ENCODE results near the gene STX8.

STX8 gene

DNA sequence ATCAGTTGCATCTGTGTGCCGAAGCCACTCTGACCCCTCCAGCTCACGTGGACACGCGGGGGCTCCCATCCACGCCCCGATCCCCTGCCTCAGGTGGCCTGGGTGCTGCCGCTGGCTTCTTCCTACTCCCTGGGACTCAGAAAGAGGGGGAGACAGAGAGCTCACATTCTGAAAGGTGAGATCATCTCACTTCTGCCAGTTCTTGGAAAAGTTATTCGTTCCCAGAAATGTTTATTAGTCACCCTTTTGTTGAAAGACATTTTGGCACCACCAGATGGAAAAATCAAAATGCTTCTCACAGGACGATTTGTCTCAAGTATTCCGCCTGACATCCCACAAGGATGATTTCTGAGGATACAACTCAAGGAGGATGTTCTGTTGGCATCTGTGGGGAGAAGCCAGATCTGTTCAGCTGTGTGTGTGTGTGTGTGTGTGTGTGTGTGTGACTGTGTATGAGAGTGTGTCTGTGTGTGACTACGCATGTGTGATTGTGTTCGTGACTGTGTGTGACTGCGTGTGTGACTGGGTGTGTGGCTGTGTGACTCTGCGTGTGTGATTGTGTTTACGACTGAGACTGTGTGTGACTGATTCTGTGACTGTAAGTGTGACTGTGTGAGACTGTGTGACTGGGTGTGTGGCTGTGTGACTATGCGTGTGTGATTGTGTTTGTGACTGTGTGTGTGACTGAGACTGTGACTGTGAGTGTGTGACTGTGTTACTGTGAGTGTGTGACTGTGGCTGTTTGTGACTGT, 347.0 kb downstream of the STX8 start:
- DNase-seq (ENCODE audit: low read depth in 2 of 2): no peak

DNA sequence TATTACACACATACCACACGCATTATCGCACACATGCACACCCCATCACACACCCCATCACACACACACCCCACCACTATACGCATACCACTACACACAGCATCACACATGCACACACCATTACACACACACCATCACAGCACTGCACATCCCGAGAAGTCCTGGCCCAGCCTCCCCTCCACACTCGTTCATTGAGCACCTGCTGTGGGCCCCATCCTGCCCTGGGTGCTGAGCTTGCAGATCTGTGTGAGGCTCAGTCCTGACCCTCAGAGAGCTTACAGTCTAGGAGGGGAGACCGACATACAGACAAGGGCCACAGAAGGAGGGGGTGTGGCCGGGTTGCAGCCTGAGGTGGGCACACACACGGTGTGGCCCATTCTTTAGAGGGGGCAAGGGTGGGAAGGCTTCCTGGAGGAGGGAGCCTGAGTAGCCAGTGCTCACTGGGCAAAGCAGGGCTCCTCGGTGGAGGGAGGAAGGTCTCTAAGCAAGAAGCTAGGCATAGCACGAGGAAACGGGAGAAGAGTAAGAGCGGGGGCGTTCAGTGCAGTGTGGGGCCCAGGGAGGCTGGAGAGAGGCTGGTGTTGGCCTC, 347.7 kb downstream of the STX8 start:
- DNase-seq (ENCODE audit: low read depth in 2 of 2): no peak

DNA sequence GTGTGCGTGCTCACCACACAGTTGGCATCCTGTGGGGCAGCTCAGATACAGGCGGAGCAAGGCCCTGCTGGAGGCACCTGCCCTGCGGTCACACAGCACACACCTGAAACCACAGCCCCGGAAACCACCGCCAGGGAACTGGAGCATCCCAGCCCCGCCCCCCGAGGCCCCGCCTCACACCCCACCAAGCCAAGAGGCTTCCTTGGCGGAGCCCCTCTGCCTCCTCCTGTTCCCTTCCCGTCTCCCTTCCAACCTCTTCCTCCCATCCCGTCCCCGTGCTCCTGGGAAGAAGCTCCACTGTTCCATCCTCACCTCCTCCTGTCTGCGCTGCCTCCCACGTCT, 348.9 kb downstream of the STX8 start:
- no peak for DNase-seq (ENCODE audit: low read depth in 2 of 2)

GRCh38 chr17:9226130-9226793, 349.4 kb downstream of the STX8 start:
- no peak for DNase-seq (ENCODE audit: low read depth in 2 of 2)

- DNase-seq (ENCODE audit: low read depth in 2 of 2): no peak
These were observed 350.1 kb downstream of the STX8 start for GRCh38 chr17:9225305-9226101.

DNA sequence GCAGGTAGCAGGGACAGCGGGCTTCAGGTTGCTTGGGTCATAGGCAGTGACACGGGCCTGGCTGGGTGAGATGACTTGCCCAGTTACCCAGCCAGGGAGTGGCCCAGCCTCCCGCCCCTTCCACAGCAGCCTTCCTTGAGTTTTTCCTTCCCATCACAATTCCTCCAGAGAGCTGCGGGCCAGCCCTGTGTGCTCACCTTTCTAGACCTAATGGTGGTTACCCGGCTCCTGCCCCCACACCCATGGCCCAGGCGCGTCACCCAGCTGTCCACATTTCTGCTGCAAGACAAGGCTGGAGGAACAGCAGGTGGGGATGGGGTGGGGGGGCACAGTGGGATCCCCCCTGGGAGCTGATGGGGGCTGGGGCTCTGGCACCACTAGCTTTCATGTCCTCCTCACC, 351.1 kb downstream of the STX8 start:
- no peak for DNase-seq (ENCODE audit: low read depth in 2 of 2)

- no peak for DNase-seq (ENCODE audit: low read depth in 2 of 2)
These were observed 352.1 kb downstream of the STX8 start for GRCh38 chr17:9223531-9223930.

DNA sequence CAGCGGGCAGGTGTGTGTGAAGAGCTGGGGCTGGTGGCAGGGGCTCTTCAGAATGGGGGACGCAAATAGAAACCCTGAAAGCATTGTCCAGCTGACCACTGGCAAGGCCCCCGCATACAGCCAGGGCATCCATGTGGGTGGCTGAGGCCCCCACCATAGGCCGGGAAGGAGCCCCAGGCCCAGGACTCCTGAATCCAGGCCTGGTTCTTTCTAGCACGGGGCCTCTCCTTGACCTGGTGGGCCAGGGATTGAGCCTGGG, 353.8 kb downstream of the STX8 start:
- no peak for DNase-seq (ENCODE audit: low read depth in 2 of 2)

- no peak for DNase-seq (ENCODE audit: low read depth in 2 of 2)
These were observed 354.3 kb downstream of the STX8 start for GRCh38 chr17:9221147-9221921.

GRCh38 chr17:9220398-9221146, 355.0 kb downstream of the STX8 start:
- DNase-seq (ENCODE audit: low read depth in 2 of 2): no peak

DNA sequence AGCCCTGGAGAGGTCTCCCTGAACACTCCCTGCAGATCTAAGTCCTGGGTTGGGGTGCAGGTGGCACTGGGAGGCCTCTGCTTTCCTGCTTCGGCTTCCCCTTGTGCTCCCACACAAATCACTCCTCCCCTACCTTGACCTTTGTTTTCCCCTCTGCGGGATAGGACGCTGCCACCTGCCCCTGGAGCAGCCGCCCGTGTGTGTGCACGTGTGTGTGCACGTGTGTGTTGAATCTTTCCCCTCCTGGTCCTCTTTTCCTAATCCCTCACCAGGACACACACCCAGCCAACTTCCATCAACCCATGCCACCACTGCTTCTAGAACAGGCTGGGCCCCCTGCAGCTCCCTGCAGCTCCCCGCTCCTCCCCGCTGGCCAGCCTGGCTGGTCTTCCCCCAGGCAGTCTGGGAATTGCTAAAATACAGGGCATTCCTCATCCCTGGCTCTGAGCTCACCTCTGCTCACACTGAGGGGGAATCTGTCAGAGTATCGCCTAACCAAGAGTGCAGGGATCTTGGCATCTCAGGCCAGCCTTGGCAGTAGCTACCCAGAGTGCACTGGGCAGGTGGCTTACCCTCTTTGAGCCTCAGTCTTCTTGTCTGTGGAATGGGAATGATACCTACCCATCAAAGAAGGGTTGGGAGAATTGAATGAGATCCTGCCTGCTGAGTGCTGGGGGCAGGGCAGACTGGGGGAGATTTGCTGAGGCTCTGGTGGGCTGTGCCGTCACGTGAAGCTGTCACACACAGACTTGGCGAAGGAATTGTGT, 355.8 kb downstream of the STX8 start:
- no peak for DNase-seq (ENCODE audit: low read depth in 2 of 2)

DNA sequence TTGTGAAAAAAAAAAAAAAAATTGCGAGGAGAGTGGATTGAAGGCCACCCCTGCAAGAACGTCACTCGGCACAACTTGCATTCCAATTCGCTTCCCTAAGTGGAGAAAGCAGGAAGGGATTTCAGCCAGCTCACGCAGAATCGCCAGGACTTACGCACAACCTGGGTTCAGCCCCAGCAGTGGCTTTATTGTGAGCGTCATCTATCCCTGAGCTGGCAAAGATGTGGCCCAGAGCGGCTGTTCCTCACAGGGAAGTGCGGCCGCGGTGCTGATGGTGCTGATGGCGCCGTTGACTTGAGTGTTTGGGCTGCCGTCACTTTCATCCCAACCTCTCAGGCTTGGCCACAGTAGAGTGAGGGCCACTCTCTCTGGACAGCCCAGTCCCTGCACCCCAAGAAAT, 356.7 kb downstream of the STX8 start:
- no peak for DNase-seq (ENCODE audit: low read depth in 2 of 2)

DNA sequence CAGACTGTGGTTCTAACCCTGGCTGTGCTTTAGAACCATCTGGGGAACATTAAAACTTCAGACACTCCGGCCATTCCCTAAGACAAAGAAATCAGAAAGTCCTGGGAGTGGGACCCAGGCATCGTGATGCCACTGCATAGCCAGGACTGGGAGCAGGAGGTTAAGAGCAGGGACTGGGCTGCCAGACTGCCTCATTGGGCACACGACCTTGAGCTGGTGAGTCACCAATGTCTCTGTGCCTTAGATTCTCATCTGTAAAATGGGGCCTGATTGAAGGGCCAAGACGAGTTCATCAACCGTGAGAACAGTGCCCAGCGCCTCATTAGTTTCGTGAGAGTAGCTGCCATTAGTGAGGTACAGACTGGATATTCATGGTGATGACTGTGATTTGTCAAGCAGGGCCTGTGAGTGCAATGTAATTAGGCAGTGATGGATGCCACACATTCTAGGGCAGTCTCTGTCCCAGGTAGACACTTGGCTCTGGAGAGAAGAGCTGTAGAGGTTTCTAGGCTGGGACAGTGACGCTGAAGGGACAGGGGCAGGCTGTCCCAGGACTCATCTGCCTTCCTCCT, 357.5 kb downstream of the STX8 start:
- DNase-seq (ENCODE audit: low read depth in 2 of 2): no peak

- no peak for DNase-seq (ENCODE audit: low read depth in 2 of 2)
These were observed 358.2 kb downstream of the STX8 start for GRCh38 chr17:9217151-9218056.

DNA sequence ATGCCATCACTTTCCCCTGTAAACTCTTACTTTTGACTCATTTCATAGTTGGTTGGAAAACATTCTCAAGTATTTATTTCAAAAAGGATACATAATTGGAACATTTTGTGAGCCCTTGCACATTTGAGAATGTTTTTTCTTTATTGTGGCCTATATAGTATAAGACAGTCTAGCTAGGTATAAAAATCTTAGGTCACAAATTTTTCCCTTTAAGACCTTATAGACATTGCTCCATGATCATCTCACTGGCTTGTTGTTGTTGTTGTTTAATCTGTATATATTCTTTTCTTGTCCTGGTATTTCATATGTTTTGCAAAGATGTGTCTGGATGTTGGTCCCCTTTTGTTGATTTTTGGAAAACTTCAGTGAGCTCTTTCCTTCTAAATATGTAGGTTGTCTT, 360.2 kb downstream of the STX8 start:
- no peak for DNase-seq (ENCODE audit: low read depth in 2 of 2)

DNA sequence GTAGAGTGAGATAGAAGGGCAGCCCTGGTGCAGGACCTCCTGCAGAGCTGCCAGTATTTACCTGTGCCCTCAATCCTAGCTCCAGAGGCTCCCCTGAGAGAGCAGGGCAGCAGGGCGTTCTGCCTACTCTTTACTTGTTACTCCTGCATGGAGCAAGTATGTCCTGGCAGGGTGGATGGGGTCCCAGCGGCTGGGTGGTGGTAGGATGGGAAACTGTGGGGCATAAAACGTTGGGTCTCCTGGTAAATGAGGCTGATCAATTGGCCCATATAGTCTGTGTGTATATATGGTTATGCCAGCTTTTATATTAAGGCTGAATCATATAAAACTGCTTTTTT, 362.3 kb downstream of the STX8 start:
- DNase-seq (ENCODE audit: low read depth in 2 of 2): no peak

DNA sequence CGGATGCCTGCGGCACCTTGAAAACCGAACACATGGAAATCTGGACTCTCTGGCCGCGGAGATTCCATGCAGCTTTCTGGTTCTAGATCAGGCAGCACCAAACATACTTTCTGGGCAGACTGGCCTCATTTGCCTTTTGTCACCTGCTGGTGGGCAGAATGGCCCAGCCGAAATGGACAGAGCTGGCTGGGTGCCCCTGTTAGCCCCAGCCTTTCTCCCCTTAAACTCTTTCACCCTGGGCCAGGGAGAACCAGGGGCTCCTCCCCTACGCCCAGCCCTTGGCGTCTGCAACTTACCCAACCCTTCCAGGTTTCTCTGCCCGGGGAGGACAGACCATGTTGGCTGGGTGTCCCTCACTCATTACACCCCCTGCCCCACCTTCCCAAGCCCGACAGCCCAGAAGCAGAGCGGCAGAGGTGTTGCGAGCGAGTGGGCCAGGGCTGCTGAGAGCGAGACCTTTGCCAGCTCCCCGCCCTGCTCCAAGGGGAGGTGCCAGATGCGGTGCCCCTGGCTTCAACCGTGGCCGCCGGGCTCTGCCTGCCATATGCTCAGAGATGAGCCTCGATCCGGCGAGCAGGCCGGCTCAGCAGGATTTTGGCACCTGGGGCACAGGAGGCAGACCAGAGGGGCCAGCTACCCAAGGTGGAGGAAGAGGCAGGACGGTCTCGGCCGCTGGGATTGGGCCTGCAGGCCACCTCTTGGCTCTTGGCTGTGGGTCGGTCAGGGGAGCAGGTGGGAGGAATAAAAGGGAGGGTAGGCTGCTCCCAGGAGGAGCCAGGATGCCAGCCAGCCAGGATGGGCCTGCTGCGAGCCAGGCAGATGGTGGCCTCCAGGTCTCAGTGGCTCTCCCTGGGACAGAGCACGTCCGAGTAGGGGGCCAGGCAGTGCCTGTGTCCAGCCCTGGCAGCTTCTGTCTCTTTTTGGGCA, 363.0 kb downstream of the STX8 start:
- DNase-seq (ENCODE audit: low read depth in 2 of 2): no peak

- no peak for DNase-seq (ENCODE audit: low read depth in 2 of 2)
These were observed 364.4 kb downstream of the STX8 start for GRCh38 chr17:9211133-9211765.

Data from activated CD8-positive, alpha-beta memory T cell treated with anti-CD3 and anti-CD28 coated beads for 4 hours (primary cell).